GM21390 (cell line): ENCODE data around the gene RPL34.
A peak's percentile ranks its signal among the peaks of the same experiment; 100 is the strongest.
"Not testable (repeated sequence)": the region's sequence is repeated elsewhere in the genome, so short reads cannot be mapped to it uniquely, and the experiment has no call there.

ENCODE experiments used
- ATAC-seq: cut with Tn5 transposase; IDR thresholded peaks from one replicate; pipeline ENCODE4 v1.9.1; 2021; ENCODE audit not compliant: unreplicated experiment

RPL34 gene

GRCh38 chr4:108620101-108620932 is at the start of gene RPL34:
TSS of gene RPL34 (plus strand) at chr4:108620576. CDS start at chr4:108621960, 1,384 bp downstream.
- peak; percentile 100 for ATAC-seq

- no peak for ATAC-seq
Measured at GRCh38 chr4:108570993-108571569, 49.3 kb upstream of the RPL34 start.

- no peak for ATAC-seq
Measured at GRCh38 chr4:108574402-108574801, 46.0 kb upstream of the RPL34 start.

- ATAC-seq: no peak
Measured at GRCh38 chr4:108581083-108581482, 39.3 kb upstream of the RPL34 start.

- no peak for ATAC-seq
Measured at GRCh38 chr4:108586778-108587177, 33.6 kb upstream of the RPL34 start.

GRCh38 chr4:108588878-108589277 is 31.5 kb upstream of the RPL34 start:
- ATAC-seq: no peak

GRCh38 chr4:108589961-108590360 is 30.4 kb upstream of the RPL34 start:
- ATAC-seq: no peak

- no peak for ATAC-seq
Measured at GRCh38 chr4:108590776-108591175, 29.6 kb upstream of the RPL34 start.

- no peak for ATAC-seq
Measured at GRCh38 chr4:108592674-108592986, 27.7 kb upstream of the RPL34 start.

GRCh38 chr4:108594296-108594695 is 26.1 kb upstream of the RPL34 start:
- ATAC-seq: not testable (repeated sequence)

- ATAC-seq: no peak
Measured at GRCh38 chr4:108596344-108596743, 24.0 kb upstream of the RPL34 start.

- no peak for ATAC-seq
Measured at GRCh38 chr4:108601106-108601505, 19.3 kb upstream of the RPL34 start.

- ATAC-seq: no peak
Measured at GRCh38 chr4:108601532-108601931, 18.8 kb upstream of the RPL34 start.

- no peak for ATAC-seq
Measured at GRCh38 chr4:108602163-108602562, 18.2 kb upstream of the RPL34 start.

- no peak for ATAC-seq
Measured at GRCh38 chr4:108607079-108607815, 13.1 kb upstream of the RPL34 start.

GRCh38 chr4:108611365-108611764 is 9.0 kb upstream of the RPL34 start:
- ATAC-seq: no peak

- ATAC-seq: no peak
Measured at GRCh38 chr4:108612365-108612764, 8.0 kb upstream of the RPL34 start.

- ATAC-seq: peak; percentile 19
Measured at GRCh38 chr4:108619372-108620100, 840 bp upstream of the RPL34 start.

- no peak for ATAC-seq
Measured at GRCh38 chr4:108620933-108621905, 843 bp downstream of the RPL34 start.

GRCh38 chr4:108622022-108622421 is 1.6 kb downstream of the RPL34 start:
- no peak for ATAC-seq
